HepG2 (cell line): Measurements from ENCODE around the gene TARBP2. TPM values are rescaled to one million over a fixed set of nuclear protein-coding genes. Genes with fewer than 3 reads are reported as not detected.

Experiments used
- ATF7-NPFF ChIP-seq: sonication (generic); formaldehyde crosslinking; IDR thresholded peaks from 2 replicates; pipeline ENCODE4 v1.8.1; 2023; ENCODE audit warnings: mild to moderate bottlenecking, low read depth, missing genetic modification reagents, moderate library complexity
- CTCF ChIP-seq: sonication (generic); formaldehyde crosslinking; IDR thresholded peaks from 2 replicates; pipeline ENCODE4 v1.5.0; 2020; ENCODE audit warnings: mild to moderate bottlenecking, missing genetic modification reagents, moderate library complexity
- EEA1 ChIP-seq: sonication (generic); formaldehyde crosslinking; IDR thresholded peaks from 2 replicates; pipeline ENCODE4 v1.5.1; 2020; ENCODE audit warnings: mild to moderate bottlenecking, missing genetic modification reagents, borderline replicate concordance
- MYC ChIP-seq: sonication (generic); formaldehyde crosslinking; IDR thresholded peaks from 2 replicates; pipeline ENCODE4 v1.9.0; 2021; ENCODE audit warnings: missing genetic modification reagents, borderline replicate concordance
- NCOA1 ChIP-seq: sonication (generic); formaldehyde crosslinking; IDR thresholded peaks from 2 replicates; pipeline ENCODE4 v1.9.0; 2021; ENCODE audit warnings: missing genetic modification reagents
- PAWR ChIP-seq: sonication (generic); formaldehyde crosslinking; IDR thresholded peaks from 2 replicates; pipeline ENCODE4 v1.4.0; 2020; ENCODE audit warnings: missing genetic modification reagents, mild to moderate bottlenecking, borderline replicate concordance
- RFX3 ChIP-seq: IDR thresholded peaks from 2 replicates; pipeline ENCODE4 v1.6.1; 2016; ENCODE audit warnings: missing biosample characterization, missing genetic modification reagents
- SAFB2 ChIP-seq: sonication (generic); formaldehyde crosslinking; IDR thresholded peaks from 2 replicates; pipeline ENCODE4 v1.5.1; 2020; ENCODE audit warnings: missing genetic modification reagents, low read depth, mild to moderate bottlenecking, borderline replicate concordance
- SAP130 ChIP-seq: IDR thresholded peaks from 2 replicates; pipeline ENCODE4 v1.6.1; 2016; ENCODE audit warnings: low read depth
- SMAD1 ChIP-seq: sonication (generic); formaldehyde crosslinking; IDR thresholded peaks from 2 replicates; pipeline ENCODE4 v1.4.0; 2020; ENCODE audit warnings: missing genetic modification reagents, low read depth, mild to moderate bottlenecking, borderline replicate concordance
- SMARCE1 ChIP-seq: fragments of 450-650 bp; IDR thresholded peaks from 2 replicates; pipeline ENCODE4 v1.6.1; 2017; ENCODE audit warnings: borderline replicate concordance
- STAT6 ChIP-seq: sonication (generic); formaldehyde crosslinking; IDR thresholded peaks from 2 replicates; pipeline ENCODE4 v1.4.0; 2020; ENCODE audit warnings: missing genetic modification reagents, mild to moderate bottlenecking, borderline replicate concordance
- TCF7L2 ChIP-seq: IDR thresholded peaks from 2 replicates; pipeline ENCODE4 v1.6.1; 2011; ENCODE audit warnings: mild to moderate bottlenecking, low read depth, low read length, moderate library complexity
- ZBTB33 ChIP-seq: sonication (generic); formaldehyde crosslinking; IDR thresholded peaks from 2 replicates; pipeline ENCODE4 v1.4.0; 2020; ENCODE audit warnings: missing genetic modification reagents
- ZFP36L2 ChIP-seq: sonication (generic); formaldehyde crosslinking; IDR thresholded peaks from 2 replicates; pipeline ENCODE4 v1.4.0; 2020; ENCODE audit warnings: missing genetic modification reagents
- ZNF232 ChIP-seq: sonication (generic); formaldehyde crosslinking; IDR thresholded peaks from 2 replicates; pipeline ENCODE4 v1.4.0; 2020; ENCODE audit warnings: missing genetic modification reagents, borderline replicate concordance
- ZNF775 ChIP-seq: sonication (generic); formaldehyde crosslinking; IDR thresholded peaks from 2 replicates; pipeline ENCODE4 v1.4.0; 2020; ENCODE audit warnings: missing genetic modification reagents, mild to moderate bottlenecking, moderate library complexity, borderline replicate concordance
- polyA plus RNA-seq, 8 experiments: library from polyadenylated mRNA; depleted of rRNA in 3 of 8; stranded (reverse) in 7 of 8; unstranded in 1 of 8; fragments of >200 nt; fragmentation: Illumina TruSeq in 4 of 8; extraction: Trizol in 4 of 8; gene quantifications; 2 replicates each; pipeline versions ENCODE4 v1.2.1 to v1.2.3, GENCODE V29; 2011 to 2016; ENCODE audit warnings: low read depth in 4 of 8, missing spikeins in 1 of 8, mixed read lengths in 1 of 8; ENCODE audit not compliant: insufficient read depth in 1 of 8
- total RNA-seq, 5 experiments: library from RNA; depleted of rRNA; stranded (reverse); fragments of >200 nt; fragmentation: Illumina TruSeq; extraction: Trizol; gene quantifications; 2 replicates each; pipeline ENCODE4 v1.2.3, GENCODE V29; 2016; ENCODE audit warnings: low read depth in 1 of 5

TARBP2 gene
- total and polyA plus RNA-seq, 2 of the 13 experiments (the other 11 are each of a cell fraction or from before 2014, with no cell fraction given) = 47.0 to 55.5 TPM

- TF ChIP-seq STAT6 (CRISPR knock-in tag) = no peak
- TF ChIP-seq MYC (CRISPR knock-in tag) = no peak
- no peak for TF ChIP-seq RFX3 (CRISPR knock-in tag)
- peak; percentile 69 for TF ChIP-seq ZBTB33 (CRISPR knock-in tag)
- no peak for TF ChIP-seq NCOA1 (CRISPR knock-in tag)
- TF ChIP-seq EEA1 (CRISPR knock-in tag) = no peak
- TF ChIP-seq SAP130 (CRISPR knock-in tag) = peak; percentile 85
- no peak for TF ChIP-seq ZNF775 (CRISPR knock-in tag)
- TF ChIP-seq PAWR (CRISPR knock-in tag) = no peak
- no peak for TF ChIP-seq ATF7-NPFF (CRISPR knock-in tag)
- TF ChIP-seq SAFB2 = no peak
- peak; percentile 79; the same call in 1 of the 2 replicates for TF ChIP-seq ZNF232 (CRISPR knock-in tag)
- TF ChIP-seq SMAD1 = no peak
- no peak for TF ChIP-seq TCF7L2
- no peak for TF ChIP-seq CTCF
- no peak for TF ChIP-seq ZFP36L2 (CRISPR knock-in tag)
- no peak for TF ChIP-seq SMARCE1
Observed at GRCh38 chr12:53538209-53538689, 37.2 kb downstream of the TARBP2 start (continued).
